HG03378 (cell line): Measurements from ENCODE around the gene GORASP2.
"Not testable (repeated sequence)": the region's sequence is repeated elsewhere in the genome, so short reads cannot be mapped to it uniquely, and the experiment has no call there.

Experiments
- ATAC-seq: cut with Tn5 transposase; IDR thresholded peaks from one replicate; pipeline ENCODE4 v1.9.1; 2021; ENCODE audit warnings: mild to moderate bottlenecking, moderate library complexity; ENCODE audit not compliant: unreplicated experiment

GORASP2 gene

GRCh38 chr2:170928824-170929685, at the start of gene GORASP2:
Gene GORASP2, plus strand, starts transcription at chr2:170929253. Its CDS starts 88 bp downstream, at chr2:170929341.
- peak; percentile 91 for ATAC-seq

- no peak for ATAC-seq
Measured at GRCh38 chr2:170881840-170882239, 47.2 kb upstream of the GORASP2 start.

- no peak for ATAC-seq
Measured at GRCh38 chr2:170882758-170883157, 46.3 kb upstream of the GORASP2 start.

- ATAC-seq, result no peak
Measured at GRCh38 chr2:170883683-170884082, 45.4 kb upstream of the GORASP2 start.

- no peak for ATAC-seq
Measured at GRCh38 chr2:170885130-170885791, 43.8 kb upstream of the GORASP2 start.

GRCh38 chr2:170886386-170886785, 42.7 kb upstream of the GORASP2 start:
- no peak for ATAC-seq

GRCh38 chr2:170887496-170887895, 41.6 kb upstream of the GORASP2 start:
- no peak for ATAC-seq

- ATAC-seq, result no peak
Measured at GRCh38 chr2:170887896-170888295, 41.2 kb upstream of the GORASP2 start.

GRCh38 chr2:170891893-170892292, 37.2 kb upstream of the GORASP2 start:
- ATAC-seq, result no peak

- no peak for ATAC-seq
Measured at GRCh38 chr2:170892391-170892951, 36.6 kb upstream of the GORASP2 start.

- no peak for ATAC-seq
Measured at GRCh38 chr2:170895023-170895757, 33.9 kb upstream of the GORASP2 start.

- ATAC-seq, result no peak
Measured at GRCh38 chr2:170896622-170897021, 32.4 kb upstream of the GORASP2 start.

- no peak for ATAC-seq
Measured at GRCh38 chr2:170897108-170897507, 31.9 kb upstream of the GORASP2 start.

- ATAC-seq, result no peak
Measured at GRCh38 chr2:170905864-170906263, 23.2 kb upstream of the GORASP2 start.

- ATAC-seq, result no peak
Measured at GRCh38 chr2:170911314-170911889, 17.7 kb upstream of the GORASP2 start.

- ATAC-seq, result not testable (repeated sequence)
Measured at GRCh38 chr2:170914994-170915666, 13.9 kb upstream of the GORASP2 start.

GRCh38 chr2:170917219-170917913, 11.7 kb upstream of the GORASP2 start:
- ATAC-seq, result no peak

- ATAC-seq, result no peak
Measured at GRCh38 chr2:170917957-170918356, 11.1 kb upstream of the GORASP2 start.

- not testable (repeated sequence) for ATAC-seq
Measured at GRCh38 chr2:170921873-170922272, 7.2 kb upstream of the GORASP2 start.
